HepG2 (cell line): ENCODE data around the gene PJA2. TPM values are rescaled to one million over a fixed set of nuclear protein-coding genes. Genes with fewer than 3 reads are reported as not detected.

ENCODE experiments used
- ATAC-seq: fragments of 200-7000 bp; cut with Tn5 transposase; 3 replicates; pipeline ENCODE4 v1.9.1; 2020; ENCODE audit warnings: mild to moderate bottlenecking, moderate library complexity
- BruUV-seq: library from RNA; stranded (reverse); fragments of 400-500 nt; replicated peaks from 2 replicates; lab custom pipeline; 2021; lab: Mats Ljungman, UMichigan
- CTCF ChIA-PET: fragments of 300-600 bp; formaldehyde crosslinking; extraction: SDS; loops from one replicate; lab custom pipeline; 2021; ENCODE audit warnings: low total read pairs, inconsistent platforms, low intra/inter-chr PET ratio; lab: Yijun Ruan, JAX
- POLR2A ChIA-PET: fragments of 350-600 bp; sonication (Branson Sonifier 250); formaldehyde crosslinking; loops from one replicate; lab custom pipeline; 2020; ENCODE audit warnings: antibody characterized with exemption, inconsistent platforms; lab: Yijun Ruan, JAX
- DNase-seq: peaks from one replicate; pipeline ENCODE4 v3.0.0-alpha.2; 2015; ENCODE audit warnings: low spot score
- FAIRE-seq: peaks from 3 replicates; lab custom pipeline; 2011; peaks lifted over from hg19 to GRCh38; lab: Jason Lieb, UNC
- H2AFZ ChIP-seq: one replicate; pipeline ENCODE4 v1.6.1; 2011; ENCODE audit warnings: low read length, inconsistent platforms
- H3K27ac ChIP-seq: fragments of 300-600 bp; 3 replicates; pipeline ENCODE4 v1.8.0; 2011; ENCODE audit warnings: mixed run types, mild to moderate bottlenecking, mixed read lengths, low read length, inconsistent platforms; ENCODE audit not compliant: insufficient read depth; ENCODE audit errors: extremely low read length
- H3K27me3 ChIP-seq, 2 experiments: fragments of 200-600 bp in 1 of 2; 2 replicates in 1 of 2; 3 replicates in 1 of 2; pipeline versions ENCODE4 v1.6.0 to v1.8.0; 2011; ENCODE audit warnings: low read length in 2 of 2, mild to moderate bottlenecking in 2 of 2, moderate library complexity in 2 of 2, inconsistent platforms in 1 of 2; ENCODE audit not compliant: insufficient read depth in 2 of 2, control insufficient read depth in 1 of 2
- H3K36me3 ChIP-seq, 2 experiments: fragments of 200-600 bp in 1 of 2; replicated peaks in 1 of 2; 2 replicates in 1 of 2; 3 replicates in 1 of 2; pipeline versions ENCODE4 v1.5.1 to v1.8.0; 2011; ENCODE audit warnings: low read length in 2 of 2, inconsistent platforms in 1 of 2; ENCODE audit not compliant: insufficient read depth in 2 of 2, control insufficient read depth in 1 of 2
- H3K4me1 ChIP-seq: 2 replicates; pipeline ENCODE4 v1.5.1; 2012; ENCODE audit warnings: low read length, inconsistent platforms; ENCODE audit not compliant: insufficient read depth
- H3K4me2 ChIP-seq: 2 replicates; pipeline ENCODE4 v1.6.0; 2011; ENCODE audit warnings: low read depth, low read length, inconsistent platforms
- H3K4me3 ChIP-seq, 3 experiments: fragments of 200-600 bp in 1 of 3; sonication (generic), shearing (Covaris generic) in 1 of 3; replicated peaks in 1 of 3; 2 replicates each; pipeline ENCODE4 v1.5.1; 2011 to 2016; ENCODE audit warnings: low read length in 3 of 3, inconsistent platforms in 2 of 3, low read depth in 2 of 3, mild to moderate bottlenecking in 2 of 3, control low read depth in 1 of 3, mixed read lengths in 1 of 3; ENCODE audit not compliant: insufficient read depth in 1 of 3
- H3K79me2 ChIP-seq: one replicate; pipeline ENCODE4 v1.6.1; 2011; ENCODE audit warnings: low read length, inconsistent platforms; ENCODE audit not compliant: insufficient read depth
- H3K9ac ChIP-seq: 2 replicates; pipeline ENCODE4 v1.6.0; 2011; ENCODE audit warnings: mild to moderate bottlenecking, low read depth, low read length, inconsistent platforms; ENCODE audit not compliant: insufficient read depth
- H3K9me3 ChIP-seq: 2 replicates; pipeline ENCODE4 v1.5.1; 2012; ENCODE audit warnings: mild to moderate bottlenecking, low read length
- H4K20me1 ChIP-seq: 2 replicates; pipeline ENCODE4 v1.6.0; 2011; ENCODE audit warnings: inconsistent platforms, mild to moderate bottlenecking, low read length, moderate library complexity; ENCODE audit not compliant: insufficient read depth
- FIP1L1 ChIP-seq: fragments of 200-400 bp; formaldehyde crosslinking; IDR thresholded peaks from 2 replicates; pipeline ENCODE4 v1.6.1; 2018; ENCODE audit warnings: low read depth, mild to moderate bottlenecking, low read length, moderate library complexity, borderline replicate concordance; ENCODE audit not compliant: insufficient read depth
- HDAC6 ChIP-seq: fragments of 200-600 bp; sonication (generic); IDR thresholded peaks from 2 replicates; pipeline ENCODE4 v1.7.0; 2017; ENCODE audit warnings: mild to moderate bottlenecking, antibody characterized with exemption, low read length, low read depth
- RXRA ChIP-seq: sonication (generic); formaldehyde crosslinking; IDR thresholded peaks from 2 replicates; pipeline ENCODE4 v1.5.1; 2020; ENCODE audit warnings: missing genetic modification reagents
- SATB2 ChIP-seq: sonication (generic); formaldehyde crosslinking; IDR thresholded peaks from 2 replicates; pipeline ENCODE4 v1.5.0; 2020; ENCODE audit warnings: missing genetic modification reagents
- SOX13 ChIP-seq, 3 experiments: fragments of 450-650 bp in 1 of 3; sonication (generic) in 1 of 3; formaldehyde crosslinking in 1 of 3; IDR thresholded peaks in 2 of 3; conservative IDR thresholded peaks in 1 of 3; 2 replicates each; pipeline versions ENCODE4 v1.5.0 to v1.6.1; 2016 to 2020; ENCODE audit warnings: antibody characterized with exemption in 1 of 3, mild to moderate bottlenecking in 1 of 3, missing compliant biosample characterization in 1 of 3, missing genetic modification reagents in 1 of 3, moderate library complexity in 1 of 3
- SOX5 ChIP-seq: IDR thresholded peaks from 2 replicates; pipeline ENCODE4 v1.6.1; 2016; ENCODE audit warnings: borderline replicate concordance
- SYNCRIP ChIP-seq: fragments of 200-400 bp; formaldehyde crosslinking; IDR thresholded peaks from 2 replicates; pipeline ENCODE4 v1.6.1; 2018; ENCODE audit warnings: mild to moderate bottlenecking, low read depth, low read length; ENCODE audit not compliant: insufficient read depth
- TMF1 ChIP-seq: sonication (generic); formaldehyde crosslinking; IDR thresholded peaks from 2 replicates; pipeline ENCODE4 v1.8.1; 2022; ENCODE audit warnings: low read depth, missing genetic modification reagents
- ZNF317 ChIP-seq: sonication (generic); formaldehyde crosslinking; IDR thresholded peaks from 2 replicates; pipeline ENCODE4 v1.5.0; 2020; ENCODE audit warnings: mild to moderate bottlenecking, missing genetic modification reagents
- ZNF562 ChIP-seq: sonication (generic); formaldehyde crosslinking; IDR thresholded peaks from 2 replicates; pipeline ENCODE4 v1.8.0; 2022; ENCODE audit warnings: missing genetic modification reagents, borderline replicate concordance
- ZNF800 ChIP-seq: sonication (generic); formaldehyde crosslinking; IDR thresholded peaks from 2 replicates; pipeline ENCODE4 v1.4.0; 2020; ENCODE audit warnings: missing genetic modification reagents
- WGBS: methylation state at CpG from one replicate; pipeline ENCODE4 v1.1.6; 2017; ENCODE audit warnings: low lambda C conversion rate; 5-methylcytosine and 5-hydroxymethylcytosine counted together
- in situ Hi-C: cut with HindIII; loops from 2 replicates; pipeline ENCODE4 v1.10.0; 2017; ENCODE audit warnings: low pct_unique_long_range_greater_than_20kb; ENCODE audit not compliant: extremely low pct_ligation_motif_present
- intact Hi-C: fragments of 100-400 bp; cut with micrococcal nuclease; formaldehyde crosslinking; loops from one replicate; pipeline ENCODE4 v1.10.0; 2022; ENCODE audit not compliant: unreplicated experiment
- polyA plus RNA-seq, 8 experiments: library from polyadenylated mRNA; depleted of rRNA in 3 of 8; stranded (reverse) in 7 of 8; unstranded in 1 of 8; fragments of >200 nt; fragmentation: Illumina TruSeq in 4 of 8; extraction: Trizol in 4 of 8; gene quantifications; 2 replicates each; pipeline versions ENCODE4 v1.2.1 to v1.2.3, GENCODE V29; 2011 to 2016; ENCODE audit warnings: low read depth in 4 of 8, missing spikeins in 1 of 8, mixed read lengths in 1 of 8; ENCODE audit not compliant: insufficient read depth in 1 of 8
- total RNA-seq, 5 experiments: library from RNA; depleted of rRNA; stranded (reverse); fragments of >200 nt; fragmentation: Illumina TruSeq; extraction: Trizol; gene quantifications; 2 replicates each; pipeline ENCODE4 v1.2.3, GENCODE V29; 2016; ENCODE audit warnings: low read depth in 1 of 5
- TF ChIP-seq, protein P1 (sequence below): sonication (generic); formaldehyde crosslinking; IDR thresholded peaks from 2 replicates; pipeline ENCODE4 v1.8.1; 2023; ENCODE audit warnings: mild to moderate bottlenecking, inconsistent platforms, moderate library complexity, missing genetic modification reagents, borderline replicate concordance
- TF ChIP-seq, protein P2 (sequence below): IDR thresholded peaks from 2 replicates; pipeline ENCODE4 v1.6.1; 2016; ENCODE audit warnings: missing compliant biosample characterization, missing genetic modification reagents, borderline replicate concordance

Gene PJA2
- total and polyA plus RNA-seq, 2 of the 13 experiments (the other 11 are each of a cell fraction or from before 2014, with no cell fraction given) = 39.4 to 41.4 TPM

DNA sequence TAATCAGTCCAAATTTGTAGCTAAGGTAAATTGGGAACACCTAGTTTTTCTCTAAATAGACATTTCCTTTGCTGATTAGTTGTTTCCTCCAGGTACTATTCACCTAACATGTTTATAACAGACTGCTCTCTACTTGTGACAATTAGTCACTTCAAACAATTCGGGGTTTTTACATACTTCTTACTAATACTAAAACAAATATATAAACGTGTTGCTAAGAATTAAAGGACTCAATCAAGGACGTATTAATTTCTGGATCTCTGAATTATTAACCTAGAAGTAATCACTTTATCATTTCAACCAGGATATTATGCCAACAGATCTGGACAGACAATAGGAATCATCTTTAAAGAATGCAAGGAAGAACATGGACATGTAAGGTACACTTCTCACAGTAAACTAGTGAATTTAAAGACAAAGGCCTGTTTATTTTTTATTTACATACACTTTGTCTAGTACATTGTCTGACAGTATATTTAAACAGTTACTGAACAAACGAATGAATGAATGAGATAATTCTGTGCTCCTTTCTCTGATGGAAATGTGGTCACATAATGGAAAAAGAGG, 22.3 kb downstream of the PJA2 start:
- peaks cover 0 to 1% of the 10 kb centered on the region in 2 experiments; a peak in 2 of 5 replicates for H3K36me3 ChIP-seq
- FAIRE-seq (no peak), ATAC-seq (no peak), DNase-seq (no peak)
- in situ Hi-C loops = no loop called here
- no peaks in the 10 kb centered on the region for H3K9me3 ChIP-seq
- WGBS = 90% methylated on average over 4 of the region's 4 CpGs
- peaks cover 85% of the 10 kb centered on the region for H3K79me2 ChIP-seq
- POLR2A ChIA-PET = no interaction called here
- CTCF ChIA-PET = no interaction called here
- no peak overlapping the region for H3K27ac ChIP-seq
- TF ChIP-seq ZNF562 (no peak), SOX5 (CRISPR knock-in tag) (peak; percentile 28; the same call in 1 of the 2 replicates), SOX13 (IDR thresholded peaks at IDR 0.05) (no peak), SOX13 (CRISPR knock-in tag; conservative IDR thresholded peaks at IDR 0.05 in 1 of 2, IDR thresholded peaks at IDR 0.05 in 1 of 2) (peak in 1 of 2 experiments; percentile 14; a peak in 1 of 4 replicates)
- BruUV-seq = no TSS peak
- H3K27me3 ChIP-seq = no peaks in the 10 kb centered on the region
- no peak overlapping the region for H3K9ac ChIP-seq
- H4K20me1 ChIP-seq = peaks cover 31% of the 10 kb centered on the region
- intact Hi-C loops = no loop called here
- peaks cover 9% of the 10 kb centered on the region for H3K4me1 ChIP-seq
- no peak overlapping the region for H3K4me3 ChIP-seq
- no peak overlapping the region for H3K4me2 ChIP-seq
- no peak overlapping the region for H2AFZ ChIP-seq

DNA sequence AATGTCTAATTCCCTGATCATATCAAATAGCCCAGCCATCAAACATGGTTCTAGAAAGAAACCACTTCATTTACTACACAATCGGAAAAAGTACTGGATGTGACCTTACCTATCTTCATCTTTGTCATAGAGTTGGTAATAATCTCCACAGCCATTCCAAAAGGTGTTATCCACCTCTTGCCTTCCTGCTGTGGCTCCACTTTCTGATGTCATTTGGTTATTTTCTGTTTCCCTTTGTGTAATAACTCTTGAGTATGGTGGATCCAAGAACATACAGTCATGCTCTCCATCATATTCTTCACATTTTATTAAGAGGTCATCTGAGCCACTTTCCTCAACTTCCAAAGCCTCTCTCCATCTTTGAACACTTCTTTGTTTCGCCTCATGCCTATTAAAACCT, 31.7 kb downstream of the PJA2 start:
- peaks cover 14 to 36% of the 10 kb centered on the region in 2 experiments; a peak in 4 of 5 replicates for H3K36me3 ChIP-seq
- H3K4me3 ChIP-seq = no peak overlapping the region
- H3K27me3 ChIP-seq = no peaks in the 10 kb centered on the region
- no peaks in the 10 kb centered on the region for H4K20me1 ChIP-seq
- BruUV-seq = no TSS peak
- H3K27ac ChIP-seq = no peak overlapping the region
- WGBS = 100% methylated on average over 2 of the region's 2 CpGs
- POLR2A ChIA-PET = no interaction called here
- in situ Hi-C loops = no loop called here
- FAIRE-seq (no peak), DNase-seq (no peak), ATAC-seq (no peak)
- no peak overlapping the region for H3K4me2 ChIP-seq
- TF ChIP-seq RXRA (CRISPR knock-in tag) (no peak), HDAC6 (no peak), ZNF317 (CRISPR knock-in tag) (no peak), ZNF800 (CRISPR knock-in tag) (no peak), FIP1L1 (no peak), SYNCRIP (no peak), SATB2 (CRISPR knock-in tag) (no peak), TMF1 (CRISPR knock-in tag) (no peak)
- TF ChIP-seq, protein P1, sequence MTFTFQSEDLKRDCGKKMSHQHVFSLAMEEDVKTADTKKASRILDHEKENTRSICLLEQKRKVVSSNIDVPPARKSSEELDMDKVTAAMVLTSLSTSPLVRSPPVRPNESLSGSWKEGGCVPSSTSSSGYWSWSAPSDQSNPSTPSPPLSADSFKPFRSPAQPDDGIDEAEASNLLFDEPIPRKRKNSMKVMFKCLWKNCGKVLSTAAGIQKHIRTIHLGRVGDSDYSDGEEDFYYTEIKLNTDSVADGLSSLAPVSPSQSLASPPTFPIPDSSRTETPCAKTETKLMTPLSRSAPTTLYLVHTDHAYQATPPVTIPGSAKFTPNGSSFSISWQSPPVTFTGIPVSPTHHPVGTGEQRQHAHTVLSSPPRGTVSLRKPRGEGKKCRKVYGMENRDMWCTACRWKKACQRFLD (CRISPR knock-in tag) = no peak
- TF ChIP-seq, protein P2, sequence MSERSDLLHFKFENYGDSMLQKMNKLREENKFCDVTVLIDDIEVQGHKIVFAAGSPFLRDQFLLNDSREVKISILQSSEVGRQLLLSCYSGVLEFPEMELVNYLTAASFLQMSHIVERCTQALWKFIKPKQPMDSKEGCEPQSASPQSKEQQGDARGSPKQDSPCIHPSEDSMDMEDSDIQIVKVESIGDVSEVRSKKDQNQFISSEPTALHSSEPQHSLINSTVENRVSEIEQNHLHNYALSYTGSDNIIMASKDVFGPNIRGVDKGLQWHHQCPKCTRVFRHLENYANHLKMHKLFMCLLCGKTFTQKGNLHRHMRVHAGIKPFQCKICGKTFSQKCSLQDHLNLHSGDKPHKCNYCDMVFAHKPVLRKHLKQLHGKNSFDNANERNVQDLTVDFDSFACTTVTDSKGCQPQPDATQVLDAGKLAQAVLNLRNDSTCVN (CRISPR knock-in tag) = no peak
- no peaks in the 10 kb centered on the region for H3K9me3 ChIP-seq
- no peak overlapping the region for H3K9ac ChIP-seq
- CTCF ChIA-PET = no interaction called here
- intact Hi-C loops = no loop called here
- no peaks in the 10 kb centered on the region for H3K79me2 ChIP-seq
- H3K4me1 ChIP-seq = no peaks in the 10 kb centered on the region
- H2AFZ ChIP-seq = no peak overlapping the region
